ENCODE data around the gene CLIP4.

The CLIP4 gene

GRCh38 chr2:29104688-29105087 is 10.5 kb upstream of the CLIP4 start:
- Histone ChIP-seq H3K9ac (ENCODE audit: low read depth, low read length, poor library complexity, severe bottlenecking) (no peak overlapping the region), H3K79me2 (ENCODE audit: insufficient read depth, low read length) (no peaks in the 10 kb centered on the region), H3K9me3 (ENCODE audit: insufficient read depth, low read depth, low read length) (no peaks in the 10 kb centered on the region), H3K4me3 (ENCODE audit: low read length, poor library complexity, severe bottlenecking) (no peak overlapping the region), H3K4me1 (ENCODE audit: insufficient read depth, low read length, poor library complexity, severe bottlenecking) (no peaks in the 10 kb centered on the region), H3K27me3 (ENCODE audit: insufficient read depth, low read length, poor library complexity, severe bottlenecking) (no peaks in the 10 kb centered on the region), H2AFZ (ENCODE audit: low read length) (no peak overlapping the region), H4K20me1 (ENCODE audit: insufficient read depth, low read length, poor library complexity, severe bottlenecking) (no peaks in the 10 kb centered on the region), H3F3A (ENCODE audit: low read depth) (no peaks in the 10 kb centered on the region), H3K36me3 (ENCODE audit: insufficient read depth, low read length) (no peaks in the 10 kb centered on the region), H3K9me2 (replicated peaks; ENCODE audit: low read depth, low read length) (no peaks in the 10 kb centered on the region), H3K4me2 (ENCODE audit: low read depth, low read length, poor library complexity, severe bottlenecking) (no peak overlapping the region)
- TF ChIP-seq, protein P1, sequence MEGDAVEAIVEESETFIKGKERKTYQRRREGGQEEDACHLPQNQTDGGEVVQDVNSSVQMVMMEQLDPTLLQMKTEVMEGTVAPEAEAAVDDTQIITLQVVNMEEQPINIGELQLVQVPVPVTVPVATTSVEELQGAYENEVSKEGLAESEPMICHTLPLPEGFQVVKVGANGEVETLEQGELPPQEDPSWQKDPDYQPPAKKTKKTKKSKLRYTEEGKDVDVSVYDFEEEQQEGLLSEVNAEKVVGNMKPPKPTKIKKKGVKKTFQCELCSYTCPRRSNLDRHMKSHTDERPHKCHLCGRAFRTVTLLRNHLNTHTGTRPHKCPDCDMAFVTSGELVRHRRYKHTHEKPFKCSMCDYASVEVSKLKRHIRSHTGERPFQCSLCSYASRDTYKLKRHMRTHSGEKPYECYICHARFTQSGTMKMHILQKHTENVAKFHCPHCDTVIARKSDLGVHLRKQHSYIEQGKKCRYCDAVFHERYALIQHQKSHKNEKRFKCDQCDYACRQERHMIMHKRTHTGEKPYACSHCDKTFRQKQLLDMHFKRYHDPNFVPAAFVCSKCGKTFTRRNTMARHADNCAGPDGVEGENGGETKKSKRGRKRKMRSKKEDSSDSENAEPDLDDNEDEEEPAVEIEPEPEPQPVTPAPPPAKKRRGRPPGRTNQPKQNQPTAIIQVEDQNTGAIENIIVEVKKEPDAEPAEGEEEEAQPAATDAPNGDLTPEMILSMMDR (conservative IDR thresholded peaks at IDR 0.05; ENCODE audit: low read length), result no peak
- no peak for TF ChIP-seq EZH2phosphoT487 (IDR thresholded peaks at IDR 0.05; ENCODE audit: borderline replicate concordance)

- Histone ChIP-seq H3K9me3 (ENCODE audit: insufficient read depth, low read depth, low read length) (no peaks in the 10 kb centered on the region), H3K4me3 (ENCODE audit: low read length, poor library complexity, severe bottlenecking) (no peak overlapping the region), H3K36me3 (ENCODE audit: insufficient read depth, low read length) (no peaks in the 10 kb centered on the region), H3K79me2 (ENCODE audit: insufficient read depth, low read length) (no peaks in the 10 kb centered on the region), H3K9ac (ENCODE audit: low read depth, low read length, poor library complexity, severe bottlenecking) (no peak overlapping the region), H3K4me1 (ENCODE audit: insufficient read depth, low read length, poor library complexity, severe bottlenecking) (no peaks in the 10 kb centered on the region), H3F3A (ENCODE audit: low read depth) (no peaks in the 10 kb centered on the region), H2AFZ (ENCODE audit: low read length) (no peak overlapping the region), H3K9me2 (replicated peaks; ENCODE audit: low read depth, low read length) (no peaks in the 10 kb centered on the region), H3K27me3 (ENCODE audit: insufficient read depth, low read length, poor library complexity, severe bottlenecking) (no peaks in the 10 kb centered on the region), H3K4me2 (ENCODE audit: low read depth, low read length, poor library complexity, severe bottlenecking) (no peak overlapping the region), H4K20me1 (ENCODE audit: insufficient read depth, low read length, poor library complexity, severe bottlenecking) (no peaks in the 10 kb centered on the region)
- TF ChIP-seq, protein P1 (conservative IDR thresholded peaks at IDR 0.05; ENCODE audit: low read length), result no peak
- TF ChIP-seq EZH2phosphoT487 (IDR thresholded peaks at IDR 0.05; ENCODE audit: borderline replicate concordance), result no peak
Measured at GRCh38 chr2:29105375-29105774, 9.8 kb upstream of the CLIP4 start.

DNA sequence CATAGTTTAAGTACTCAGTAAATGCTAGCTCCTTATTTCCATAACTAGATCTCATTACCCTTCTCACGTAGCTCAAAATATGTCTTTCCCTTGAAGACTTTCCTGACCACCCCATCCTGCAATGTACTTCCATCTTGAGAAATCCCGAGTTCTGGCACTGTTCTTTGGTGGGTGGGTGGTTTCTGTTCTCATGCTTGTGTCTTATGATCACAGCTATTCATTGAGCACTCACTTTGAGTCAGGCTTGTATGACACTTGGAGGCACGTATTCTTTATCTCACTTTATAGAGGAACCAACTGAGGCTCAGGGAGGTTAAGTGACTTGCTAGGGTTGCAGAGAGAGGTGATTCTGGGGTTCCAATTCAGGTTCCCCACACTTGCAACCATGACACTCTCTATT is 9.0 kb upstream of the CLIP4 start:
- H4K20me1 ChIP-seq (ENCODE audit: insufficient read depth, low read length, poor library complexity, severe bottlenecking), result no peaks in the 10 kb centered on the region
- no peak overlapping the region for H3K4me2 ChIP-seq (ENCODE audit: low read depth, low read length, poor library complexity, severe bottlenecking)
- H3K9ac ChIP-seq (ENCODE audit: low read depth, low read length, poor library complexity, severe bottlenecking), result no peak overlapping the region
- H2AFZ ChIP-seq (ENCODE audit: low read length), result no peak overlapping the region
- no peaks in the 10 kb centered on the region for H3K36me3 ChIP-seq (ENCODE audit: insufficient read depth, low read length)
- no peaks in the 10 kb centered on the region for H3F3A ChIP-seq (ENCODE audit: low read depth)
- H3K9me2 ChIP-seq (replicated peaks; ENCODE audit: low read depth, low read length), result no peaks in the 10 kb centered on the region
- no peaks in the 10 kb centered on the region for H3K27me3 ChIP-seq (ENCODE audit: insufficient read depth, low read length, poor library complexity, severe bottlenecking)
- no peaks in the 10 kb centered on the region for H3K9me3 ChIP-seq (ENCODE audit: insufficient read depth, low read depth, low read length)
- TF ChIP-seq, protein P1 (conservative IDR thresholded peaks at IDR 0.05; ENCODE audit: low read length), result no peak
- no peak for TF ChIP-seq EZH2phosphoT487 (IDR thresholded peaks at IDR 0.05; ENCODE audit: borderline replicate concordance)
- H3K79me2 ChIP-seq (ENCODE audit: insufficient read depth, low read length), result no peaks in the 10 kb centered on the region
- no peaks in the 10 kb centered on the region for H3K4me1 ChIP-seq (ENCODE audit: insufficient read depth, low read length, poor library complexity, severe bottlenecking)
- no peak overlapping the region for H3K4me3 ChIP-seq (ENCODE audit: low read length, poor library complexity, severe bottlenecking)

All from Loucy (cell line).